HG02610 (cell line): ENCODE results near the gene PSME3IP1.
A peak's percentile ranks its signal among the peaks of the same experiment; 100 is the strongest.

Experiments used
- ATAC-seq: cut with Tn5 transposase; IDR thresholded peaks from one replicate; pipeline ENCODE4 v1.9.1; 2021; ENCODE audit warnings: mild to moderate bottlenecking, moderate library complexity; ENCODE audit not compliant: unreplicated experiment

Gene PSME3IP1, protein sequence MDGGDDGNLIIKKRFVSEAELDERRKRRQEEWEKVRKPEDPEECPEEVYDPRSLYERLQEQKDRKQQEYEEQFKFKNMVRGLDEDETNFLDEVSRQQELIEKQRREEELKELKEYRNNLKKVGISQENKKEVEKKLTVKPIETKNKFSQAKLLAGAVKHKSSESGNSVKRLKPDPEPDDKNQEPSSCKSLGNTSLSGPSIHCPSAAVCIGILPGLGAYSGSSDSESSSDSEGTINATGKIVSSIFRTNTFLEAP

DNA sequence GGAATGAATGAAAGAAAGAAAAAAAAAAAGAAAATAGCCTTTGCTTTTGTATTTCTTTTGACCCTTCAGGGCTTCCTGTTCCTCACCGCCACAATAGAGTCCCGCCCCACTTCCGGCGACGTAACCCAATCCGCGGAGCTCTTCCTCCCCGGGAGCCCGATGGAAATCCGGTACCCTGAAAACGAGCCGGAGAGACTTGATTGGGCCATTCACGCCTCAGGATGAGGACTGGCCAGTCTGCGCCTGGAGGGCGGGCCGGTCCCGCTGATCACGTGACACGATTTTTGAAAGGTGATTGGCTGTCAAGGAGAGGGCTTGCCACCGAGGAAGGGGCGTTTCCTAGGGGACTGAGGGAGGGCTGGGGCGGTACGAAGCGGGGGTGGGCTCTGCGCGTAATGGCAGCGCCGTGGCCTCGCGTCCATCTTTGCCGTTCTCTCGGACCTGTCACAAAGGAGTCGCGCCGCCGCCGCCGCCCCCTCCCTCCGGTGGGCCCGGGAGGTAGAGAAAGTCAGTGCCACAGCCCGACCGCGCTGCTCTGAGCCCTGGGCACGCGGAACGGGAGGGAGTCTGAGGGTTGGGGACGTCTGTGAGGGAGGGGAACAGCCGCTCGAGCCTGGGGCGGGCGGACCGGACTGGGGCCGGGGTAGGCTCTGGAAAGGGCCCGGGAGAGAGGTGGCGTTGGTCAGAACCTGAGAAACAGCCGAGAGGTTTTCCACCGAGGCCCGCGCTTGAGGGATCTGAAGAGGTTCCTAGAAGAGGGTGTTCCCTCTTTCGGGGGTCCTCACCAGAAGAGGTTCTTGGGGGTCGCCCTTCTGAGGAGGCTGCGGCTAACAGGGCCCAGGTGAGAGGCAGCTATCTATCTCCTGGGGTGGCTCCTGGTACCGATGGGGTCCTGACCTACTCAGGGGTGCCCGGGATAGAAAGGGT lies at the start of gene PSME3IP1, which contains the start of gene RSPRY1:
Gene PSME3IP1, minus strand, starts transcription at position 95 of the 927 bp plus-strand sequence. CDS start 12,185 bp downstream, outside the sequence.
Gene RSPRY1, plus strand, starts transcription at position 385 of the 927 bp plus-strand sequence. CDS start 18,330 bp downstream, outside the sequence.
- peak; percentile 86 for ATAC-seq

GRCh38 chr16:57235128-57236021 lies 49.5 kb upstream of the PSME3IP1 start:
- no peak for ATAC-seq

GRCh38 chr16:57234707-57235092 lies 48.9 kb upstream of the PSME3IP1 start:
- ATAC-seq, result no peak

- ATAC-seq, result no peak
These were observed 48.3 kb upstream of the PSME3IP1 start for GRCh38 chr16:57233944-57234706.

GRCh38 chr16:57231821-57232350 lies 46.0 kb upstream of the PSME3IP1 start:
- no peak for ATAC-seq

GRCh38 chr16:57229079-57229478 lies 43.2 kb upstream of the PSME3IP1 start:
- no peak for ATAC-seq

GRCh38 chr16:57226701-57227621 lies 41.1 kb upstream of the PSME3IP1 start:
- ATAC-seq, result no peak

DNA sequence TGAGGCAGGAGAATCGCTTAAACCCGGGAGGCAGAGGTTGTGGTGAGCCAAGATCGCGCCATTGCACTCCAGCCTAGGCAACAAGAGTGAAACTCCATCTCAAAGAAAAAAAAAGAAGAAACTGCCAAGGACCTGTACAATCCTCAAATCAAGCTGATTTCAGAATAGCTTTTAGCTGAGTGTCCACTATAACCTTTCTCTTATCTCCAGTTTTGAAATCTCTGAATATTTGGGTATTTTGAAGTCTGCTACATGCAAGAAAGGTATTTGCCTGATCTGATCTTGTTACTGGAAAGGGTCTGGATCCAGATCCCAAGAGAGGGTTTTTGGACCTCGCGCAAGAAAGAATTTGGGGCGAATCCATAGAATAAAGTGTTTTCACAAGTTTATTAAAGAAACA lies 40.1 kb upstream of the PSME3IP1 start:
- no peak for ATAC-seq

DNA sequence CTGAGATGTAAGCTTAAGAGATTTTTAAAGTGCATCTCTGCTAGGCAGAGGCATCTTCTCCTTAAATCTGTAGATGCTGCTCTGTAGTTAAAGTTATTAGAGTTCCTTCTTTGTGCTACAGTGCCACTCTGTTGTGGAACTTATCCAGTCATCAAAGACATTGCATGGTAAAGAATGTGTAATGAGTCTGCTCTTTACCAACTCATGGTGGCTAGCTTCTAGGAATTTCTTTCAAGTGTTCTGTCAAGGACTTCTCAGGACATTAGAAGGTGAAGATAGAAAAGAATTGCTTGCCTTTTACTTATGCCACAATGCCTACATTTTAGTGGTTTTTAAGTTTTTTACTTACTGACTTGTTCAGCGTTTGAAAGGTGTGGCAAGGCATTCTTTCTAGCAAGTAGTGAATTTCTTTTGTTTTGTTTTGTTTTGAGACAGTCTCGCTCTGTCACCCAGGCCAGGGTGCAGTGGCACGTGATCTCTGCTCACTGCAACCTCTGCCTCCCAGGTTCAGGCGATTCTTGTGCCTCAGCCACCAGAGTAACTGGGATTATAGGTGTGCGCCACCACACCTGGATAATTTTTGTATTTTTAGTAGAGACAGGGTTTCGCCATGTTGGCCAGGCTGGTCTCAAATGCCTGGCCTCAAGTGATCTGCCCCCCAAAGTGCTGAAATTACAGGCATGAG lies 39.0 kb upstream of the PSME3IP1 start:
- no peak for ATAC-seq

DNA sequence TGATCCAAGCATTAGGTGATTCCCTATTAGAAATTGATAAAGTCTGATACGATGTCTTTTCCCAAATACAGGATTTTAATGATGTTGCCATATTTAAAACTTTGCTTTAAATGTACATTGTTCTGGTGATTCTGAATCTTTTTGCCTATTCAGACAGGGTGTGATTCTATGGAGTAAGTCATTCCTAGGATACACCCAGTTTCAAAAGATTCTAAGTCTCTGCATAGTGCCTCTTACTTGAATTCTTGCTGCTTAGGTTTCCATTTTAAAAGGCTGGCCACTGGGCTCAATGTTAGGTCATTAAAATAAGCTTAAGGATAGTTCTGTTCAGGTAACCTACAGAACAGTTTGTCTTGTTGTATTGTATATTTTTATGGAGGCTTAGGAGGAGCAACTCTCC lies 37.2 kb upstream of the PSME3IP1 start:
- ATAC-seq, result no peak

DNA sequence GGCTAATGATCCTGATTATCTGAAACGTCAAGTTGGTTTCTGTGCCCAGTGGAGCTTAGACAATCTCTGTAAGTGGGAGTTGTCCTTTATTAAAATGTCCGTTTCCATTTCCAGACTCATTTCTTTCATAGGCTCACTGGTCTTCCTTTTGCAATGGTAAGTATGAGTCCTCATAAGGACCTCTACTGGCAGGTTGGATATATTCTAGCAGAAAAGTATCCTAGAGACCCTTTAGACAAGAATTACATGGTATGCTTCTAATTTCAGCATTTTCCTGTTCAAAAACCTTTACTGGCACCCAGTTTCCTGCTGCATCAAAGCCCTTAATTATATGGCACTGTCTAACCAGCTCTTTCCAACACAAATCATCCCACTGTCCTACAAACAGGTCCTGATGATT lies 31.1 kb upstream of the PSME3IP1 start:
- ATAC-seq, result no peak

GRCh38 chr16:57213462-57213861 lies 27.6 kb upstream of the PSME3IP1 start:
- no peak for ATAC-seq

DNA sequence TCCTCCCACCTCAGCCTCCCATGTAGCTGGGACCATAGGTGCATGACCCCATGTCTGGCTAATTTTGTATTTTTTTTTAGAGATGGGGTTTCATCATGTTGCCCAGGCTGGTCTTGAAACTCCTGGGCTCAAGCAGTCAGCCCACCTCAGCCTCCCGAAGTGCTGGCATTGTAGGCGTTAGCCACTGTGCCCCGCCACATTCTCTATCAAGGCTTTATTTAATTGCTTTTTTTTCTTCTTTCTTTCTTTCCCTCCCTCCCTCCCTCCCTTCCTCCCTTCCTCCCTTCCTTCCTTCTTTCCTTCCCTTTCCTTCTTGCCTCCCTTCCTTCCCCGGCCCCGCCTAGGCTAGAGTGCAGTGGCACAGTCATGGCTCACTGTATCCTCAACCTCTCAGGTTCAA lies 23.9 kb upstream of the PSME3IP1 start:
- ATAC-seq, result no peak

GRCh38 chr16:57208926-57209325 lies 23.1 kb upstream of the PSME3IP1 start:
- ATAC-seq, result no peak

GRCh38 chr16:57204675-57205074 lies 18.8 kb upstream of the PSME3IP1 start:
- no peak for ATAC-seq

- ATAC-seq, result no peak
These were observed 17.6 kb upstream of the PSME3IP1 start for GRCh38 chr16:57203451-57203850.

- no peak for ATAC-seq
These were observed 16.5 kb upstream of the PSME3IP1 start for GRCh38 chr16:57202095-57202886.
